HG02623 (cell line): ENCODE data around the gene DAB2.

Source experiments
- ATAC-seq: cut with Tn5 transposase; IDR thresholded peaks from one replicate; pipeline ENCODE4 v1.9.1; 2021; ENCODE audit warnings: moderate library complexity; ENCODE audit not compliant: unreplicated experiment

DAB2 gene

GRCh38 chr5:39394946-39395345, 29.8 kb downstream of the DAB2 start:
- ATAC-seq = no peak

- ATAC-seq = no peak
Measured at GRCh38 chr5:39390945-39391344, 33.8 kb downstream of the DAB2 start.

- no peak for ATAC-seq
Measured at GRCh38 chr5:39387293-39387692, 37.5 kb downstream of the DAB2 start.

GRCh38 chr5:39384271-39384670, 40.5 kb downstream of the DAB2 start:
- ATAC-seq = no peak

- no peak for ATAC-seq
Measured at GRCh38 chr5:39381376-39381775, 43.4 kb downstream of the DAB2 start.

- ATAC-seq = no peak
Measured at GRCh38 chr5:39379693-39380092, 45.1 kb downstream of the DAB2 start.

GRCh38 chr5:39377613-39378012, 47.2 kb downstream of the DAB2 start:
- no peak for ATAC-seq

GRCh38 chr5:39376293-39376714, 48.5 kb downstream of the DAB2 start:
- ATAC-seq = peak; percentile 79

GRCh38 chr5:39373791-39374190, 51.0 kb downstream of the DAB2 start:
- no peak for ATAC-seq

GRCh38 chr5:39371367-39371635, 53.5 kb downstream of the DAB2 start:
- ATAC-seq = no peak

GRCh38 chr5:39370555-39371366, 54.0 kb downstream of the DAB2 start:
- no peak for ATAC-seq

GRCh38 chr5:39369123-39369815, 55.5 kb downstream of the DAB2 start:
- no peak for ATAC-seq

GRCh38 chr5:39368116-39368515, 56.7 kb downstream of the DAB2 start:
- no peak for ATAC-seq

- no peak for ATAC-seq
Measured at GRCh38 chr5:39367711-39368110, 57.1 kb downstream of the DAB2 start.

GRCh38 chr5:39364367-39364766, 60.4 kb downstream of the DAB2 start, which contains the start of gene C9:
TSS of gene C9 (minus strand) at chr5:39364495. CDS start at chr5:39364464, 31 bp downstream.
- ATAC-seq = no peak

- ATAC-seq = no peak
Measured at GRCh38 chr5:39363217-39363616, 61.6 kb downstream of the DAB2 start.

- no peak for ATAC-seq
Measured at GRCh38 chr5:39362646-39363045, 62.1 kb downstream of the DAB2 start.

- no peak for ATAC-seq
Measured at GRCh38 chr5:39361306-39361705, 63.5 kb downstream of the DAB2 start.

GRCh38 chr5:39360471-39361111, 64.2 kb downstream of the DAB2 start:
- no peak for ATAC-seq

GRCh38 chr5:39356263-39356662, 68.5 kb downstream of the DAB2 start:
- no peak for ATAC-seq

GRCh38 chr5:39355324-39355723, 69.5 kb downstream of the DAB2 start:
- ATAC-seq = no peak
